NCI-H82 treated with DMSO at 0.1 percent for 48 hours (cell line): Measurements from ENCODE around the gene MAPK8IP3.

Source experiments
- DNase-seq: peaks from one replicate; lab custom pipeline; 2025; ENCODE audit not compliant: unreplicated experiment; lab: John Stamatoyannopoulos, UW

The MAPK8IP3 gene

DNA sequence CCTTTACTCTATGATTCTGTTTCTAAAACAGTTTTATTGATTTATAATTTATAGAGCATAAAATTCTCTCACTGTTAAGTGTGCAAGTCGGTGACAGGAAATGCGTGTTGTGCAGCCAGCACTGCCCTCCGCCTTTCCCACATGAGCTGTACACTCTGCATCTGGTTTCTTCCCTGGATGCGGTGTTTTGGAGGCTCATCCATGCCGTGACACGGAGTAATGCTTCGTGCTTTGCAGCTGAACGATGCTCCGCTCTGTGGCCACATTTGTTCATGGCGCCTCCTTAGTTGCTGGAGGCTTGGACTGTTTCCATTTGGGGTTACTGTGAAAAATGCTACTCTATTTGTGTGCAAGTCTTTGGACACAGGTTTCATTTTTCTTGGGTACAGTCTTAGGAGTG lies 94.7 kb downstream of the MAPK8IP3 start:
- DNase-seq, result no peak

DNA sequence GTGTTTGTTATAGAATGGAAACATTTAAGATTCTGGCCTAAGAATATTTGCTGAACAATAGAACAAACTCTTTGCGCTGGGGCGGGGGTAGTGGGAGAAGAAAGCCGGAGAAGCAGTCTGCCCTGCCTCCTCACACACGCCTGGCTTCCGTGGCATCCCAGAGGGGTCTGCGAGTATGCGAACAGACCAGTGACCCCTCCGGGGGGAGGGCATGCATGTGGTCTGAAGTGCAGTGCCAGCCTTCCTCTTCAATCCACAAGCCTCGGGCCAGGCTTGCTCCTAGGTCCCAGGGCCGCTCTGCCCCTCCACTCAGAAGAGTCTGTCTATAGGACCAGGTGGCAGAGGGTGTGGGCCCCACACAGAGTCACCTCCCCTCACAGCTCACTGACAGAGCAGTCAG lies 101.6 kb downstream of the MAPK8IP3 start:
- DNase-seq, result no peak

DNA sequence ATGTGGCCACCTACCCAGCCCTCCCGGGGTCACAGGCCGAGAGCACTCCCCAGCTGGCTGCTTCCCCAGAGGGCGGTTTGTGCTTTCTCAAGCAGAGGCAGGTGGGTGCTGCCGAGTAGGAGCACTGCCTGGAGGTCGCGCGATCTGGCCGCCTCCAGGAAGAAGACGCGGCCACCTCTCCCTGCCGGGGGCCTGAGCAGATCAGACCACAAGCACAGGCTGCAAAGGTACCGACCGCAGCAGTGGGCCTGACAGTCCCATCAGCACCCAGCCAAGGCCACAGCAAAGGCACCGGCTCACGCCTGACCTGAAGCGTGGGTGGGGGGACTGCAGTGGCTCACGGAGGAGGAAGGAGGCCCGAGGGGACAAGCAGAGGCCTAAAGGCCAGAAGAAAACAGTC lies 102.7 kb downstream of the MAPK8IP3 start:
- DNase-seq, result no peak

DNA sequence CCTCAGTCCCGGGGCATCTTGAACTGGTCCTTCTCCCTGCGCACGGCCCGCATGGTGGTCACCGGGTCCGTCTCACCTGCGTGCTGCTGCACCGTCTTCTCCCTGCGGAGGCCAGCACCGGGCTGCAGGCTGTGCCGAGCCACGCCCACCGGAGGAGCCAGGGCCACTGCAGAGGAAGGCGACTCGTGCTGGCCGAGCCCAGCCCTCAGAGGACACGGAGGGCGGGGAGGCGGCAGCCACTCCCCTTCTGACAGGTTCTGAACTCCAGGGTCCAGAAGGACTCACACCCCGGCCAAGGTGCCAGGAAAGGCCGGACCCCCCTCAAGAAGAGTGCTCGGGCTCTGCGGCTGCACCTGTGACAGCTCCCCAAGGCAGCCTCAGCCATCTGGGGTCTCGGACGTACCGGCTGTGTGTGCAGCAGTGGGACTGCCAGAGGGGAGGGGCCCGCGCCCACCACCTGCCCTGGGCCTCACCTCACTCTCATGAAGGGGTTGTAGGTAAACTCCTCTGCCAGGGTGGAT lies 103.3 kb downstream of the MAPK8IP3 start:
- no peak for DNase-seq

DNA sequence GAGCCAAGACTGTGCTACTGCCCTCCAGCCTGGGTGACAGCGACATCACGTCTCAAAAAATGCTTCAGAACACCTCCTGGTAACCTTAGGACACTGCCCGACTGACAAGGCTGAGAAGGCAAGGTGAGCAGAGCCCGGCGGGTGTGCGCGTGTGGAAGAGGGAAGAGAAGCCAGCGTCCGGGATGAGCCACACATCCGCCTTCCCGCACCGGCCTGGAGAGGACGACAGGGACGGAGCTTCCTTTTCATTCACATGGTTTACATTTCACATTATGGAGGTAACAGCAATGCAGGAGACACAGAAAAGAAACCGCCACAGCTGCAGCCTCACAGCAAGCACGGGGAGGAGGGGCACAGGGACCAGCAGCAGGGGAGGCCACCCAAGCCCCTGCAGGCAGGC lies 104.1 kb downstream of the MAPK8IP3 start:
- DNase-seq, result no peak

DNA sequence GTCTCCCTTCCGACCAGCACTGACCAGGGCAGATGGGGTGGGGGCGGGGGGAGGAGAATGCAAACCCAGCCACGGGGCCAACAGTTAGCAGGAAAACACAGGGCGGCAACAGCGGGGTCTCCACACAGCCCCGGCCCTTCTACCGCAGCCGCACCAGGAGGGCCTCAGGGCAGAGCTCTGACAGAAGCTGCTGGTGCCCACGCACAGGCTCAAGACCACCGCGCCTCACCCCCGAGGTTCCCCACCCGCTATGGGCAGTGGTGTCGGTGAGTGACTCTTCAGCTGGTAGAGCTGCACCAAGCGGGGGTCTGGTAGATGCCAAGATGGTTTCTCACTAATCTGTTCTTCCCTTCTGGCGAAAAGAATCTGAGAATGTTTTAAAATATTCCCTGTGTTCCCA lies 104.5 kb downstream of the MAPK8IP3 start:
- DNase-seq, result no peak

DNA sequence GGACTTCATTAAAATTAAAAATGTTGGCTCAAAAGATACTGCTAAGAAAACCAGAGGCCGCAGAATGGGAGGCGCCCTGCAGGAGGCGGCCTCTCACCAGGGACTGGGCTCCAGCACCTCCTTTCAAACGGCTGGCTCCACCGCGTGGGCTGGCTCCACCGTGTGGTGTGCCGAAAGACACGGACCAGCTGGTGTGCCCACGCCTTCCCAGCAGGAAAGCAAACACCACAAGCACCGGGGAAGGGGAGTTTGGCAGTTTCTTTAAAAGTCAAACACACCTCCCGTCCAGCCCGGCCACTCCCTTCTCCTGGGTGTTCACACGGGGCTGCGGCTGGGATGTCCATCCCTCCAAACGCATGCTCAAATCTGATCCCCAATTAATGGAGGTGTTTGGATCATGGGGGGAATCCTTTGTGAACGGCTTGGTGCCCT lies 106.8 kb downstream of the MAPK8IP3 start:
- no peak for DNase-seq

DNA sequence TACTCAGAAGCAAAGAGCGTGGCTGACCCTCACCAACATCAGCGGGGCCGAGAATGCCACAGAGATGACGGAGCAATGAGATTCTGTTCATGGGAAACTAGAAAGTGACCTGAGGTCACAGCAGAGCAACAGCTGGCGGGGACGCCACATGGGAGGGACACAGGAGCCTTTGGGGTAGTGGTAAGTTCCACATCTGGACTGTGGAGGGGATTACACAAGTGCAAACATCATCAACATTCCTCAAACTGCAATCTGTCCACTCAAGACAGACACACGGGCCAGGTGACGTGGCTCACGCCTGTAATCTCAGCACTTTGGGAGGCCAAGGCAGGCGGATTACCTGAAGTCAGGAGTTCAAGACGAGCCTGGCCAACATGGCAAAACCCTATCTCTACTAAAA lies 109.5 kb downstream of the MAPK8IP3 start:
- no peak for DNase-seq

DNA sequence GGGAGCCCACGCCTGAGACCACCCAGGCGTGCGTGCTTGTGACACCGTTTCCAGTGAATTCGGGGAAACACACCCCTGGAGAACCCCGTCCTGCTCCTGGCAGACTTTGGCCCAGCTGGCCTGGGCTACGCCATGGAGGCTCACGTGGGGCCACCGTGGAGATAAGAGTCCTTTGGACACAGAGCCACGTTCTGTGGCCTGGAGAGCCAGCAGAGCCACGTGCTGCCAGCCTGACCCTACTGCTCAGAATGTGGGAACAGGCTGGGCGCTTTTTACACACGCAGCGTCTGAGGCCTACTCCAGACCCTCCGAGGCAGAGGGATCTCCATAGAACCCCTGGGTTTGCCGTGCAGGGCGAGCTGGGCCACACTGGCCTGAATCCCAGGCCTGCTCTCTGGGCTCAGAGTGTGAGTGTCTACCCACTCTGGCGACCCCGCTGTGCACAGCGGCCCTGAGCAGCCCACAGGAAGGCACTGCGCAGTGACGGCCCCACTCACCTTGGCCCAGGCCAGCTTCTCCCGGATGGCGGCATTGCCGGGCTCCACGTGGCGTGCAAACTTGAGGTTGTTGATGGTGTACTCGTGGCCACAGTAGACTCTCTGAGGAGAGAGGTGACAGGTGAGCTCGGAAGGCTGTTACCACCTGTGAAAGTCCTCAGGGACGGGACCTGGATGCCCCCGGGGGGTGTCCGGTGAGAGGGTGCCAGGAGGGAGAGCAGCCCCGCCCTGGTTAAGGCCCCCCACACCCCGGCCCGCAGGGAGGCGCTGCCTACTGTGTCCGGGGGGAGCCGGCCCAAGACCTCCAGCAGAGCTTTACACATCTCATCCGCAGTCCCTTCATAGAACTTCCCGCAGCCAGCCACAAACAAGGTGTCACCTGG lies 110.6 kb downstream of the MAPK8IP3 start:
- DNase-seq, result no peak

DNA sequence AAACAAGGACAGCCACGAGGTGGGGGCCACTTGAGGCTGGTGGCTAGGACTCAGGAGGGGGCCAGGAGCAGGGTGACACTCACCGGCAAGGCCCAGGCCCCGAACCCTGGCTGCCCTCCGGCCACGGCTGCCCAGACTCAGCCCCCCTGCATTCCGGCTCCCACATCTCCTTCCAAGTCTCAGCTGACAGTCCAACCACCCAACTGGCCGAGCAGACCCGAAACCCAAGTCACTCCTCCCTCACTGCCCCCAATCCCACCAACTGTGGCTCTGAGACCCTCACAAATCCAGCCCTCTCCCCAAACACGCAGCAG lies 111.2 kb downstream of the MAPK8IP3 start:
- no peak for DNase-seq

DNA sequence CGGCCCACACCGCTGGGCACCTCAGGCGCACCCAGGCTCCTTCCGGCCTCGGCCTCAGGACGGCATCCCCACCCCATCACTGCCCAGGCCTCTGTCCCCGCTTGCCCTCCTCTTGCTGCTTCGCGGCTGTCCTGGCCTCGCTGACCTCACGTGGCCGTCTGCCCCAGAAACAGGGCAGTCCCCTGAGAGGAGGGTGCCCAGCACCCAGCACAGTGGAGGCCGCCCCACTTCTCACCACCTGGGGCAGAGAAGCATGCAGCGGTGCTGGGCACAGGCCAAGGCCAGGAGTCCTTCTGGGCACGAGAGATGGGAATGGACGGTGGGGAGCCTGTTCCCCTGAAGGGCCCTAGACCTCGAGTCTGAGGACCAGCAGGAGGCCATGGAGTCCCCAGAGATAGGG lies 111.7 kb downstream of the MAPK8IP3 start:
- no peak for DNase-seq

DNA sequence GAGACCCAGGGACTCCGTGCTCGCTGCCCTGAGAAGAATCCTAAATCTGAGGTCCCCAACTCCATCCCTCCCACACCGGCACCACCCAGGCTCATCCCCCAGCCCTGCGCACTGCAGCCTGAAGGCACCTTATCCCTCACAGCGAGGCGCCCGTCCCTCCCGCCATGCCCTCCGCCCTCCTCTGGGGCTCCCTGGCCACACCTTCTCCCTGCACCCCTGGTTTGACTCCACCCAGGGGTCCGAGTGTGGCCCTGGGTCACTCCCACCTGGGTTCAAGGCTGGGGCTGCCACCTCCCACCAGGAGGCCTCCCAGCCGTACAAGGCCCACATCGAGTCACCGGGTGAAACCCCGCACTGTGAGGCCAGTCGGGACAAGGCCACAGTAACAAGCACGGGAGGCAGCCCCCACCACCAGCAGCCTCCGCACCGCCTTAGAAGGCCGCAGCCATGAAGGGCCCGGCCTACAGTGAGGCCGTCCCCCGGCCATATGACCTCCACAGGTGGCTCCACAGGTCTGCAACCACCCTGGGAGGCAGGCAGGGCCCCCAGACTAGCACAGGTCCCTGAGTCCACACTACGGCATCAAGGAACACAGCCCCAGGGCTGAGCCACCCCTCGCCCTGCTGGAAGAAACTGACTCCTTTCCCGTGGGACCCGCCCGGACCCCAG lies 112.3 kb downstream of the MAPK8IP3 start:
- no peak for DNase-seq

DNA sequence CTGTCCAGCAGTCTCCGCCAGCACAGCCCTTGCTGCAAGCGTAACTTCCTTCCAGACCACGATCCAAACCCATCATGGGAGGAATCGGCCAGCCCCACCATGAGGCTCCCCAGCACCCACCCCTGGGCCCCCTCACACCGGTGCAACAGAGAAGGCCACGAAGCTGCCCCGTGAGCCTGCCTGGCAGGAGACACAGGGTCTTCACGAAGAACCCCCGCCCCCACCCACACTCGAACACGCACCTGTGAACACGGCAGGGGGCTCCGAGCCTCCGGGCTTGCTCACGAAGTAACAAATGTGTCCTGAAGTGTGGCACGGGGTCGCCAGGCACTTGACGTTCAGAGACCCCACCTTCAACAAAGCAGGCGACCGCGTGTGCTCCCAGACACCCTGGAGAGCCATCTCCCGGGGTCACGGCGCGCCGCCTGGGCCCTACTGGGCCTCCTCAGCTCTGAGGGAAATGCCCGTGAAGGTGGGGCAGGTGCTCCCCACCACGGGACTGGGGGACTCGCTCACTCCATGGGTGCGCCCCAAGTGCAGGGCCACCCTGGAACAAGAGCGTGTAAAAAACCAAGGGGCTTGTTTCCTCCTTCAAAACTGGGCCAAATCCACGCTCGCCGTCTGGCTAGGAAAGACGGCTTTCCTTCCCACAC lies 113.0 kb downstream of the MAPK8IP3 start:
- DNase-seq, result no peak

DNA sequence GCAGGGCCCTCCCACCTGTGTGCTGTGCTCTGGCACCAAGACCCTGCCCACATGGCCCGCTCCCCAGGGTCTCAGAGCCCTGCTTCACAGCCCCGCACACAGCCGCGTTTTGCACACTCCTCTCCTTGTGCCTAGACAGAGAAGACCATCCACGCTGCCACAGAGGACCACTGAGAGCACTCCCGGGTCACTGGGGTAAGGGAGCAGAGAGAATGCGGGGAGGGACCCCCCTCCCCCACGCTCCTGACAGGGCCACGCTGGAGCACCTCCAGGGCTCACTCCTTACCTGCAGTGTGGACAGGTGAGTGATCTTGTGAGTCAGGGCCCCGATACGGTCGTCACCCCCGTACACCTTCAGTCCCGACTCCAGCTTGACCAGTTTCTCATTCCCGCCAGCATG lies 113.6 kb downstream of the MAPK8IP3 start:
- DNase-seq, result no peak
